ENCODE measurements around the gene NSG2.

The NSG2 gene

DNA sequence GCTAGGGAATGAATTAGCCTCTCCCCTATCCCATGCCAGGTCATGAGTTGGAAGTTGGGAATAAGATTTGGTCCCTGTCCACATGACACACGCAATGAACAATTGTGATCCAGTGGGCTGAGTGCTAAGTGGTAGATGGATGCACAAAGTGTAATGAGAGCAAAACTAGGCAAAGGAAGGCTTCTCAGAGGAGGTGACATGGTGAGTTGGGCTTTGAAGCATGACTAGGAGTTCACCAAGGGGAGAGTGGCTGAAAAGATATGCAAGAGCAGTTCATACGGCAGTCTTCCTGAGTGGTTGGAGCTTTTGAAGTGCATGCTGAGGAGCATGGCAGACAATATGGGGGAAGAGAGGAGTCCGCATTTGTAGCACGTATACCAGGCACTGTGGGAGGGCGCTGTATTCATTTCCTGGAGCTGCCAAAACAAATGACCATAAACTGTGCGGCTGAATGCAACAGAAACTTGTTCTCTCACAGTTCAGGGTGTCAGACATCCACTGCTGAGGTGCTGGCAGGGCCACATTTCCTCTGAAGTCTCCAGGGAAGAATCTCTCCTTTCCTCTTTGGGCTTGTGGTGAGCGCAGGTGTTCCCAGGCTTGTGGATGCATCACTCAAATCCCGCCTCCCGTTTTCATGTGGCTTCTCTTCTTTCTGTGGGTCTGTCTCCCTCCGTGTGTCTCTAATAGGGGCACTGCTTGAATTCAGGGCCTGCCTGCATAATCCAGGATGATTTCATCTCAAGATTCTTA, 49.5 kb downstream of the NSG2 start:
- no peak overlapping the region for H3K4me3 ChIP-seq (replicated peaks; ENCODE audit: low read depth, low read length)
- DNase-seq (ENCODE audit: extremely low read depth, insufficient read length) = no peak
- H3K36me3 ChIP-seq (ENCODE audit: control insufficient read depth, insufficient read depth, low read length) = no peaks in the 10 kb centered on the region
- TF ChIP-seq, protein P1, sequence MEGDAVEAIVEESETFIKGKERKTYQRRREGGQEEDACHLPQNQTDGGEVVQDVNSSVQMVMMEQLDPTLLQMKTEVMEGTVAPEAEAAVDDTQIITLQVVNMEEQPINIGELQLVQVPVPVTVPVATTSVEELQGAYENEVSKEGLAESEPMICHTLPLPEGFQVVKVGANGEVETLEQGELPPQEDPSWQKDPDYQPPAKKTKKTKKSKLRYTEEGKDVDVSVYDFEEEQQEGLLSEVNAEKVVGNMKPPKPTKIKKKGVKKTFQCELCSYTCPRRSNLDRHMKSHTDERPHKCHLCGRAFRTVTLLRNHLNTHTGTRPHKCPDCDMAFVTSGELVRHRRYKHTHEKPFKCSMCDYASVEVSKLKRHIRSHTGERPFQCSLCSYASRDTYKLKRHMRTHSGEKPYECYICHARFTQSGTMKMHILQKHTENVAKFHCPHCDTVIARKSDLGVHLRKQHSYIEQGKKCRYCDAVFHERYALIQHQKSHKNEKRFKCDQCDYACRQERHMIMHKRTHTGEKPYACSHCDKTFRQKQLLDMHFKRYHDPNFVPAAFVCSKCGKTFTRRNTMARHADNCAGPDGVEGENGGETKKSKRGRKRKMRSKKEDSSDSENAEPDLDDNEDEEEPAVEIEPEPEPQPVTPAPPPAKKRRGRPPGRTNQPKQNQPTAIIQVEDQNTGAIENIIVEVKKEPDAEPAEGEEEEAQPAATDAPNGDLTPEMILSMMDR (IDR thresholded peaks at IDR 0.05; ENCODE audit: insufficient read depth, low read length, poor library complexity, severe bottlenecking) = no peak
- no peaks in the 10 kb centered on the region; the same call in none of the 2 replicates for H3K27me3 ChIP-seq (replicated peaks; ENCODE audit: control insufficient read depth, insufficient read depth, low read length)

DNA sequence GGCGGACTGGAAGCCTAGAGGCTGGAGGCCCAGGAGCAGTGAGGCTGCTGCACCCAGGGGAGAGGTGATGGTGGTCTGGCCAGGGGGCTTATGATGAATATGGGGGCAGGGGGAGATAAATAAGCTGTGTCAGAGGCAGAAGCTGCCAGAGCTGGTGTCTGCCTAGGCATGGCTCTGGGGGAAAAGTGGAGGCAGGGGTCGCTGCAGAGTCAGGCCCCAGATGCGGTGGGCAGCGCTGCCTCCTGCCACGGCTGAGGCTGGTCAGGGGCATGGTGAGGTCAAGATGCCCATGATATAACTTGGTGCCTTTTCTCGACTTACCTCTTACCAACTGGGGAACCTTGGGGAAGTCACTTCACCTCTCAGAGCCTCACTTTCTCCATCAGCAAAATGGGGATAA, 51.1 kb downstream of the NSG2 start:
- no peaks in the 10 kb centered on the region for H3K36me3 ChIP-seq (ENCODE audit: control insufficient read depth, insufficient read depth, low read length)
- no peaks in the 10 kb centered on the region; the same call in none of the 2 replicates for H3K27me3 ChIP-seq (replicated peaks; ENCODE audit: control insufficient read depth, insufficient read depth, low read length)
- DNase-seq (ENCODE audit: extremely low read depth, insufficient read length) = no peak
- TF ChIP-seq, protein P1 (IDR thresholded peaks at IDR 0.05; ENCODE audit: insufficient read depth, low read length, poor library complexity, severe bottlenecking) = no peak
- no peak overlapping the region for H3K4me3 ChIP-seq (replicated peaks; ENCODE audit: low read depth, low read length)

GRCh38 chr5:174097486-174098185, 52.1 kb downstream of the NSG2 start:
- peaks cover 2% of the 10 kb centered on the region for H3K27me3 ChIP-seq (replicated peaks; ENCODE audit: control insufficient read depth, insufficient read depth, low read length)
- no peak overlapping the region for H3K4me3 ChIP-seq (replicated peaks; ENCODE audit: low read depth, low read length)
- TF ChIP-seq, protein P1 (IDR thresholded peaks at IDR 0.05; ENCODE audit: insufficient read depth, low read length, poor library complexity, severe bottlenecking) = no peak
- DNase-seq (ENCODE audit: extremely low read depth, insufficient read length) = no peak
- no peaks in the 10 kb centered on the region for H3K36me3 ChIP-seq (ENCODE audit: control insufficient read depth, insufficient read depth, low read length)

GRCh38 chr5:174098694-174099093, 53.2 kb downstream of the NSG2 start:
- no peak overlapping the region for H3K4me3 ChIP-seq (replicated peaks; ENCODE audit: low read depth, low read length)
- TF ChIP-seq, protein P1 (IDR thresholded peaks at IDR 0.05; ENCODE audit: insufficient read depth, low read length, poor library complexity, severe bottlenecking) = no peak
- H3K36me3 ChIP-seq (ENCODE audit: control insufficient read depth, insufficient read depth, low read length) = no peaks in the 10 kb centered on the region
- DNase-seq (ENCODE audit: extremely low read depth, insufficient read length) = no peak
- peaks cover 2% of the 10 kb centered on the region for H3K27me3 ChIP-seq (replicated peaks; ENCODE audit: control insufficient read depth, insufficient read depth, low read length)

DNA sequence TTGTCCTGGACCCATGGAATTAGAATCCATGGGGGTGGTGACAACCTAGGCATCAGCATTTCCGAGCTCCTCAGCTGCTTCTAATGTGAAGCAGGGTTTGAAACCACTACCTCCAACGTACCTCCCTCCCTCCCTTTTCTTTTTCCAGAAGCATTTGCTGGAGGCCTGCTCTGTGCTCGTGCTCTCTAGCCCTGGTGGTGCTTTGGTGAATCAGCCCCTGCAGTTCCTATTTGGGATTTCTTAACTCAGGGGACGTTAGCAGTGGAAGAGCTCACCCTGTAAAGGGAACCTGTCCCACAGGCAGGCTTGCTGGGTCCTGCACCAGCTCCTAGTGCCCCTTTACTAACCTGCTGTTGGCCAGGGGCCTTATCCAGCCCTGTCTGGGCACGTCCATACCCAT, 55.0 kb downstream of the NSG2 start:
- TF ChIP-seq, protein P1 (IDR thresholded peaks at IDR 0.05; ENCODE audit: insufficient read depth, low read length, poor library complexity, severe bottlenecking) = no peak
- H3K27me3 ChIP-seq (replicated peaks; ENCODE audit: control insufficient read depth, insufficient read depth, low read length) = peaks cover 2% of the 10 kb centered on the region
- H3K4me3 ChIP-seq (replicated peaks; ENCODE audit: low read depth, low read length) = no peak overlapping the region
- no peak for DNase-seq (ENCODE audit: extremely low read depth, insufficient read length)
- no peaks in the 10 kb centered on the region for H3K36me3 ChIP-seq (ENCODE audit: control insufficient read depth, insufficient read depth, low read length)
